HCEC 1CT (cell line): ENCODE measurements around the gene GPER1.
"Not testable (repeated sequence)": the region's sequence is repeated elsewhere in the genome, so short reads cannot be mapped to it uniquely, and the experiment has no call there.

Experiments
- DNase-seq: peaks from one replicate; pipeline ENCODE4 v3.0.0-alpha.2; 2017

Gene GPER1

DNA sequence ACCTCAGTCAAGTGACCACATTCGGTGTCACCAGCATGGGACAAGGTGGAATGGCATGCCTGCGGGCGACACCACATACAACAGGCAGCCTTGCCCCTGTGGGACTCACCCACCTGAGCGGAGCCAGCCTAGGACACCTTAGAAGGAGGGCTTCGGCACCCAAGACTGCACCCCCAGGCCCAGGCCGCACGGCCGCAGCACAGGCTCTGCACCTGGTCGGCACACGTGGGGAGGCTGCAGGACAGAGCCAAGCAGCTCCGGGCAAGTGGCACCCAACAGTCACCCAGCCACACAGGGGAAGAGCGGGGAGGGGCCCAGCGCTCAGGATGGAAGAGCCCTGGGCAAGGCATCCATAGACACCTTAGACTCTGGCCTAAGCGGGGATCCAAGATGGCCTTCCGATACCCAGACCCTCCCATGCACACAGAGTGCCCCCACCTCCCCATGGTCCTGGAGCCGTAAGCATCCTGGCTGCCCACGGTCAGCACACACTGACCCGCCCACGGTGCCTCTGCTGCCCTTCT, 16.1 kb upstream of the GPER1 start:
- no peak for DNase-seq

DNA sequence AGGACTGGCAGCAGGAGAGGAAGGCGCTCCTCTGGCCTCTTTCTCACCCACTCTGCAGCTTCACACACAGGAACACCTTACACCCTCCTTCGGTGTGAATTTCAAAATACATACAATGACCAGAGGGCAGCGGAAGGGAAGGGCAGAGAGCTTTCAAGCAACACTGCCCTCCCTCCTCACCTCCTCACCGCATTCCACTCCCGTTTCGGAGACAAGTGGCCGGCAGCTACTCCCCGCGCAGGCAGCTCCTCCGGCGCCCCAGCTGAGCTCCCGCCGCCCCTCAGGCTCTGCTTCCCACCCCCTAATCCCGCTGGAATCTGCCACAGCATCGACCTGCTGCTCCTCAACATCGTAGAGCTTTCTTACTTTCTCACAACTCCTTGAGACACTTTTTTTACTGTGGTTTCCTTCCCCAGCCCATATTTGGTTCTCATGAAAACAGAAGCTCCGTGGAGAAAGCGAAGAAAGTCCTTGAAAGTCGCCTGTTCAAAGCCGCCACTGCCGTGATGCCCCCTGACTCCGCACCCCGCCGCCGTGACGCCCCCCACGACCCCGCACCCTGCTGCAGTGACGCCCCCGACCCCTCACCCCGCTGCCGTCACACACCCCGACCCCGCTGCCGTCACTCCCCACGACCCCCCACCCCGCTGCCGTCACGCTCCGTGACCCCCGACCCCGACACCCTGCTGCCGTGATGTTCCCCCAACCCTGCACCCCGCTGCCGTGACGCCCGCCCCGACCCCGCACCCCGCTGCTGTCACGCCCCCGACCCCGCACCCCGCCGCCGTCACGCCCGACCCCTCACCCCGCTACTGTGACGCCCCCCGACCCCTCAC, 14.6 kb upstream of the GPER1 start:
- DNase-seq = no peak

- not testable (repeated sequence) for DNase-seq
These were observed 13.9 kb upstream of the GPER1 start for GRCh38 chr7:1074018-1074417.

DNA sequence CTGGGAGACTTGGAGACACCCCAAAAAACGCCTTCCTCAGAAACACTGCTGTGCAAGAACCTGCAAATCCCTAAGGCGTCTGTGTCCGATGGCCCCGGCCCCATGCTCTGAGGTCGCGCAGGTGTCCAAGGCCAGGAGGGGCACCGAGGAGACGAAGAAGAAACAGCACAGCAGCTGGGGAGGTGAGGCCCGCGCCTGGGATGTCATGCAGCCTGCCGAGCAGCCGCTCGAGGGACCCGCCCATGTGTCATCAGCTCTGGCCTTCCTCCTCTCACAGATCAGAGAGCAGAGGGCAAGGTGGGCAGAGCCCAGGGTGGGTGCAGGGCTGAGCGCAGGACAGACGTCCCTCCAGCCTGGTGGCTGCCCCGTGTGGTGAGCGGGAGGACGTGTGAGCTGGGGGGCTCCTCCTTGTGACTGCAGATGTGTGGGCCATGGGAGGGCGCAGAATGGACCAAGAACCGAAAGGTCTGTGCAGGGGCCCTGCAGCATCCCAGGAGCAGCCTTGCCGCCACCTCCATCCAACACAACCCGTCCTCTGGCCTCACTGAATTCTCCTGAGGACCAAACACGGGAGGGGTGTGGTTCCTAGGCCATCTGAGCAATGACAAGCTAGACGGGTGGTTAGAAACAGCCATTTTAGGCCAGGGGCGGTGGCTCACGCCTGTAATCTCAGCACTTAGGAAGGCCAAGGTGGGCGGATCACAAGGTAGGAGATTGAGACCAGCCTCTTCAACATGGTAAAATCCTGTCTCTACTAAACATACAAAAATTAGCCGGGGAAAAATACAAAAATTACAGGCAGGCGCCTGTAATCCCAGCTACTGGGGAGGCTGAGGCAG, 13.1 kb upstream of the GPER1 start:
- DNase-seq = no peak

GRCh38 chr7:1076184-1077072, 11.5 kb upstream of the GPER1 start:
- DNase-seq = no peak

DNA sequence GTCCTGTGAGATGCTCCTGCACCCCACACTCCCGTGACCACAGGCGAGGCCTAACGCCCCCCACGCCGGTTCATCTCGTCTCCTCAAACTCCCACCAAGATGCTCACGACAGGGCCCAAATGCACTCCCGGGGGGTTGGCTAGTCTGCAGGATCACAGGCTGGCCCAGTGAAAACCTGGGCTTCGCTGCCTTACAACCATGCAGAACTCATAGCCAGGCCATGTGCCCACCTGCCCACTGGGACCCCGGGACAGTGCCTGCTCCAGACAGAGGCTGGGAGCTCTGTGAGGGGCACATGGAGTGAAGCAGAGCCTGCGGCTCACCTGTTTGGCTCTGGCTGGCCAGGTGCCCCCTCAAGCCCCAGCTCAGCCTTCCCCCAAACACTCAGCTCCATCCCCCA, 9.4 kb upstream of the GPER1 start:
- DNase-seq = no peak

DNA sequence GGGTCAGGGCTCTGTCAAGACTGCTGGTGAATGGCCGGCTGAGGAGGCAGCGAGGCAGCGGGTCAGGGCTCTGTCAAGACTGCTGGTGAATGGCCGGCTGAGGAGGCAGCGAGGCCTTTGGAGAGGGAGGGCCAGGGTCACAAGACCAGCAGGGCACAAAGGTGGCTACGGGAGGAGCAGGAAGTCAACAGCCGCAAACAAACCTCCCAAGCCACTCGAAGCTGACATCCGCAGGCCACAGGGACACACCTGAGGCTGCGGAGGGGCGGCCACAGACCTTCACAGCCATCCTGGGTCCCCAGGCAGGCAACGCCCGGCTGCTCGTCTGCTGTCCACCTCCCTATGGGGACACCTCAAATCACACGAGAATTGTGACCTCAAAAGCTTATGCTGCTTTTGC, 8.9 kb upstream of the GPER1 start:
- DNase-seq = no peak

DNA sequence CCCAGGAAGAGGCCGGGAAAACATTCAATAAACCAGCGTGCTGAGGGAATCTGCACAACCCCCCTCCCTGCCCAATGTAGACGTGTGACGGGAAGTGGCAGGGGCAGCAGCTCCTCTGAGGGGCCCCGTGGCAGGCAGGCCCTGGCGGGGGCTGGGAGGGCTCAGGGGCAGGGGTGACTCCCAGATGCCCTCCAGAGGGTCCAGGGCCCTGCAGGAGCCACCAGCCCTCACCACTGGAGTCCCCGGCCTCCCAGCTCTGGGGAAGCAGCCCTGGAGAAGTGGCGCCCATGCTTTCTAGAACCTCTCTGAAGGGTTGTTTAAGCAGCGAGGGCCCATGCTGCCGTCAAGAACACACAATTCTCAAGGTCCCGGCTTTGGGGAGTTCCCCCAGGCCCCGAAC, 8.4 kb upstream of the GPER1 start:
- DNase-seq = no peak

- DNase-seq = no peak
These were observed 7.5 kb upstream of the GPER1 start for GRCh38 chr7:1080252-1080920.

DNA sequence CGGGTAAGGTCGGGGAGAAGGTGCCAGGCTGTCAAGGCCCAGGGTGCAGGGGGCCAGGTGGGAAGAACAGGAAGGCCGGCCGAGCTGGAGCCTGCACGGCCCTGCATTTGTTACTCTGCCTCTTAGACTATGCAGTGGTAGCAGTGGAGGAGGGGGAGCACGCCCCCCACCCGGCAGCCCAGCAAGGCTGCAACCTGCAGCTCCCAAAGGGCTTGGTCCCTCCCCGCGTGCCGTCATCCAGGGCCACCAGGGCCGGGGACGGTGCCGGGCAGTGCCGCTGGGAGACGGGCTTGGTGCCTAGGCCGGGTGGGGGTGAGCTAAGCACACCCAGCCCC, 7.0 kb upstream of the GPER1 start:
- DNase-seq = no peak

GRCh38 chr7:1081336-1081735, 6.6 kb upstream of the GPER1 start:
- DNase-seq = no peak

- no peak for DNase-seq
These were observed 5.9 kb upstream of the GPER1 start for GRCh38 chr7:1081931-1082401.

DNA sequence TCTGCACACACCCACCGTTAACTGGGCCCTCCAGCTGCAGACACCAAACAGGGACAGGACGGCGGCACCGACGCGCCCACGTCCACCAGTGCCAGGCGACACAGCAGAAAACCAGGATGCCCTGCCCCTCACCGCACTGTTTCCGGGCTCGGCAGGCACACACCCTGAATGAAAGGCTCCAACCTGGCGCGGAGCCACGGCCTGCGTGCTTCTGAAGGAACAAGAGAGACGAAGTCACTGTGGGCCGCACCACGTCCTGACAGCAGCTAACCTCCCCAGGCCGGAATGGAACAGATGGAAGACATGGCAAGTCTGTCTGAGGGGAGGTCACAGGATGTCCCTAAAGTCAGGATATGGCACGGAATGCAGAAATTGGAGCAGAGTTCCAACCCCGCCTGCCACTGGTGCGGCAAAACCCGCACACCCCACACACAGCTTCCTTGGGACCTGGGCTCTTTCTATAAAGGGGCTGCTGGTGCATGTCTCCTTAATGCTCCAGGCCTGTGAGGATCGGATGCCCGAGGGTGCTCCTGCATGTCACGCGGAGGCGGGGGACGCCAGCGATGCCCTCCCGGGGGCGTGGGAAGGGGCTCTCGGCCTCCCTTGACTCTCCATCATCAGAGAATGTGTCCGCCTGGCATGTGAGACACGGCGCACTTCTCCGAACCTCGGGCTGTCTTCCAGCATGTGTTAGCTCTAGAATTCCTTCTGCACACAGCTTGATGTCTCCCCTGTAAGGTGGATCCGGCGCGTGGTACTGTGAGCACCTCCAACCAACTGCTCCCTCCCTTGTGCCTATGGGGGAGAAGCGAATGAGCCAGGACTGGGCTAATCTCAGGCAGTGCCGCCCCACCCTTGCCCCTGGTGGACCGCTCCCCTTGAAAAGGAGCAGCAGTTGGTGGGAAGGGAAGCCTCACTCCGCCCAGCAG, 3.9 kb upstream of the GPER1 start:
- no peak for DNase-seq

- DNase-seq = no peak
These were observed 2.6 kb upstream of the GPER1 start for GRCh38 chr7:1085266-1085665.

GRCh38 chr7:1085910-1086421, 1.9 kb upstream of the GPER1 start:
- DNase-seq = peak; percentile 21

DNA sequence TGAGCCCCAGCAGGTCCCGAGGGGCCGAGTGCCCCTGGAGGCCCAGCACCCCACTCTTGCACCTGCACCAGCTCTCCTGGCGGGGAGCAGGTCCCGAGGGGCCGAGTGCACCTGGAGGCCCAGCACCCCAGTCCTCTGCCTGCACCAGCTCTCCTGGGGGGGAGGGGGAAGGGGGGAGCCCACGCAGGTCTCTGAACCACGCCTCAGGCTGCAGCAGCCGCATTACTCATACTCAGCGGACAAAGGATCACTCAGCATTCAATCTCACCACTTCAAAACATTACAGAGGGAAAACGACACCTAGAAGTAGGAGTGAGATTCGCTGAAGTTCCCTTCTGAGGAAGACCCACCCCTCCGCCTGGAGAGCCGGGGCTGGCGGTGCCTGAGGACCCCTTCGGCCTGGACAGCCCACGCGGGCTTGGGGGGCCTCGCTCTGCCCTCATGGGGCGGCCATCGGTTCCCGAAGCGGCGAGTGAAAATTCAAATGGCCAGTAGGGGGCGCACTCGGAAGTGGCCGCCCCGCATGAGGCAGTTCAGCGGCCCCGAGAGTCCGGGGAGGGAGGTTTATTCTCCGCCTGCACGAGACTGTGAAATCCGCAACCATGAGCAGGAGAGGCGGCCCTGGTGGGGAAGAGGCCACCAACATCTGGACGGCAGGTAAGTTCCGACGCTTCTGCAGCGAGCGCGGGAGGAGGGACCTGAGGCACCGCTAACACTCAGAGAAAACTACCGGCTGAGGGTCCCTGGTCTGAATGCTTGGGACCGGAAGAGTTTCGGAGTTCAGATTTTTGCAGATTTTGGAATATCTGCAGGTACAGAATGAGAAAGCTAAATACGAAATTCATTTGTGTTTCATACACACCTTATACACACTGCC, 1.1 kb upstream of the GPER1 start:
- DNase-seq = peak; percentile 39

GRCh38 chr7:1087465-1087814, 473 bp upstream of the GPER1 start:
- DNase-seq = peak; percentile 9

DNA sequence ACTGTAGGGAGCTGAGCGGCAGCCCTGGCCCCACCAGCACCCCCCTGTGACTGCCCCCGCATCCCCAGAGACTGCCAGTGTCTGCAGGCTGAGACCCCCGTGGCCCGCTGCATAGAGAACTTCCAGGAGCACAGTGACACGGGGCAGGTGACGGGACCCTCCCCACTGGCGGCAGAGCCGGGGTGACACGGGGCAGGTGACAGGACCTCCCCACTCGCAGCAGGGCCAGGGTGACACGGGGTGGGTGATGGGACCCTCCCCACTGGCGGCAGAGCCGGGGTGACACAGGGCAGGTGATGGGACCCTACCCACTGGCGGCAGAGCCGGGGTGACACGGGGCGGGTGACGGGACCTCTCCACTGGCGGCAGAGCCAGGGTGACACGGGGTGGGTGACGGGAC, 2.3 kb downstream of the GPER1 start:
- DNase-seq = no peak

DNA sequence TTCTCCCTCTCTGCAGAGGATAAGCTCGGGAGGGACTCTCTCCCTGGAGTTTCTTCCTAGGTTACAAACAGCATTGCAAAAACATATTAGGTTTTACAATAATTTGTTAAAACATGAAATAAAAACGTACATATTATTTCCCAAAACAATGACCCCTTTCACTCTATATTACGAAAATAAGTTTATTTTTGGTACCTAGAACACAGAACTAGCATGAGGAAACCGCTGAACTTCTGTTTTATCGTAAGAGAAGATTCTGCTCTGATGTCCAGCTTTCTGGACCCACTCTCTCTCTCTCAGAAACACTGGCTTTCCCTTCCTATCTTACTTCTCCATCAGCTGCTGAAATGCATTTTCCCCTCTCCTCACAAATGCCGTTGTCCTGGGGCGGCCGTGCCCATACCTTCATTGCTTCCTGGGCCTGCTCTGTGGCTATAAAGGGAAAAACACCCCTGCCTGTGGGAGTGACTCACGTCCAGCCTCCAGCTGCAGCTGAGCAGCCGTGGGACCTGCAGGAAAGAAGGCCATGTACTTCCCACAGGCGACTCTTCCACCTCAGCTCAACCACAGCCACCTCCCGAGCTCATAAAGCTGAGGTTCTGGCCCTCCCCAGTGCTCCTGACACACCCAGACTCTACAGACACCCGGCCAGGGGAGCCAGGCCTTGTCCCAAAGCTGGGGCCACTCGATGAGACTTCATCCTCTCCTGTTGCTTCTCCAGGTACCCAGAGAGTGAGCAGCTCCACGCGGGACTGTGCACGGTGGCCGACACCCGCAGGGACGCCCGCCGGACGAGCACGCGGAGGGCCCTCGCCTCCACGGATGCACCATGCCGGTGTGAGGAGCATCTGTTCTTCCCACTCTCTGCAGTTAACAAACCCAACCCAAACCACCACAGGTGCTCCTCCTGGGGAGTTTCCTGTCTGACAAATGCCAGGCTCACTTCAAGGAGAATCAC, 3.1 kb downstream of the GPER1 start:
- no peak for DNase-seq
